GM12878 (cell line): ENCODE results near the gene LANCL2. TPM values are rescaled to one million over a fixed set of nuclear protein-coding genes. Genes with fewer than 3 reads are reported as not detected.

Experiments used
- ATAC-seq: fragments of 200-7000 bp; cut with Tn5 transposase; 3 replicates; pipeline ENCODE4 v1.9.1; 2020; ENCODE audit warnings: mild to moderate bottlenecking, moderate library complexity
- BruUV-seq: library from RNA; stranded (reverse); fragments of 400-500 nt; replicated peaks from 2 replicates; lab custom pipeline; 2021; lab: Mats Ljungman, UMichigan
- CTCF ChIA-PET: fragments of 300-600 bp; sonication (Branson Sonifier 250); formaldehyde crosslinking; extraction: SDS; loops from one replicate; lab custom pipeline; 2021; ENCODE audit warnings: inconsistent platforms; lab: Yijun Ruan, JAX
- POLR2A ChIA-PET: fragments of 350-600 bp; formaldehyde crosslinking; extraction: SDS; loops from one replicate; lab custom pipeline; 2021; ENCODE audit warnings: inconsistent platforms; lab: Charles Lee
- RAD21 ChIA-PET: fragments of 300-600 bp; sonication (Branson Sonifier 250); formaldehyde crosslinking; loops from one replicate; lab custom pipeline; 2023; ENCODE audit warnings: antibody characterized with exemption; ENCODE audit not compliant: unreplicated experiment; lab: Charles Lee
- SMC1A ChIA-PET: fragments of 300-600 bp; sonication (Branson Sonifier 250); formaldehyde crosslinking; loops from one replicate; lab custom pipeline; 2023; ENCODE audit not compliant: unreplicated experiment, uncharacterized antibody; lab: Charles Lee
- DNase-seq: peaks from one replicate; pipeline ENCODE4 v3.0.0-alpha.2; 2011; ENCODE audit warnings: low read depth, low spot score
- FAIRE-seq: peaks from 3 replicates; lab custom pipeline; 2011; peaks lifted over from hg19 to GRCh38; lab: Jason Lieb, UNC
- H2AFZ ChIP-seq: 2 replicates; pipeline ENCODE4 v1.6.0; 2011; ENCODE audit warnings: low read depth, low read length, control low read depth; ENCODE audit not compliant: control insufficient read depth
- H3K27ac ChIP-seq: 2 replicates; pipeline ENCODE4 v1.5.1; 2011; ENCODE audit warnings: control low read depth; ENCODE audit not compliant: control insufficient read depth, insufficient read depth
- H3K27me3 ChIP-seq, 2 experiments: replicated peaks in 1 of 2; 2 replicates each; pipeline versions ENCODE4 v1.6.0 to v1.6.1; 2011; ENCODE audit warnings: low read length in 1 of 2; ENCODE audit not compliant: control insufficient read depth in 2 of 2, insufficient read depth in 2 of 2
- H3K36me3 ChIP-seq, 2 experiments: 2 replicates each; pipeline ENCODE4 v1.5.1; 2011; ENCODE audit warnings: low read length in 1 of 2; ENCODE audit not compliant: control insufficient read depth in 2 of 2, insufficient read depth in 2 of 2
- H3K4me1 ChIP-seq: 2 replicates; pipeline ENCODE4 v1.6.1; 2011; ENCODE audit warnings: mild to moderate bottlenecking, low read length, moderate library complexity, mixed read lengths; ENCODE audit not compliant: control insufficient read depth, insufficient read depth
- H3K4me2 ChIP-seq: 2 replicates; pipeline ENCODE4 v1.6.0; 2011; ENCODE audit warnings: control low read depth; ENCODE audit not compliant: control insufficient read depth, insufficient read depth
- H3K4me3 ChIP-seq: fragments of 200-600 bp; sonication (generic); 2 replicates; pipeline ENCODE4 v1.5.1; 2016
- H3K79me2 ChIP-seq: 2 replicates; pipeline ENCODE4 v1.6.0; 2011; ENCODE audit warnings: low read length; ENCODE audit not compliant: control insufficient read depth, insufficient read depth
- H3K9ac ChIP-seq: 2 replicates; pipeline ENCODE4 v1.8.0; 2011; ENCODE audit warnings: low read length, control low read depth, mixed read lengths; ENCODE audit not compliant: control insufficient read depth, insufficient read depth
- H3K9me3 ChIP-seq: replicated peaks from 3 replicates; pipeline ENCODE4 v1.5.1; 2011; ENCODE audit warnings: mild to moderate bottlenecking, low read length; ENCODE audit not compliant: control insufficient read depth, insufficient read depth
- H4K20me1 ChIP-seq: 2 replicates; pipeline ENCODE4 v1.6.0; 2011; ENCODE audit not compliant: control insufficient read depth, insufficient read depth
- ATF7 ChIP-seq: fragments of 450-650 bp; IDR thresholded peaks from 2 replicates; pipeline ENCODE4 v1.6.1; 2016; ENCODE audit warnings: low read depth, mild to moderate bottlenecking
- BCL11A ChIP-seq: IDR thresholded peaks from 2 replicates; pipeline ENCODE4 v1.6.1; 2011; ENCODE audit warnings: low read depth, low read length
- BCL3 ChIP-seq: IDR thresholded peaks from 2 replicates; pipeline ENCODE4 v1.6.1; 2011; ENCODE audit warnings: borderline replicate concordance, low read depth, mild to moderate bottlenecking, moderate library complexity, low read length; ENCODE audit not compliant: insufficient read depth, poor library complexity, severe bottlenecking
- EZH2 ChIP-seq: IDR thresholded peaks from 2 replicates; pipeline ENCODE4 v1.6.1; 2012; ENCODE audit warnings: low read depth, mild to moderate bottlenecking, control low read depth, inconsistent platforms, low read length, borderline replicate concordance; ENCODE audit not compliant: control insufficient read depth
- IKZF1 ChIP-seq: fragments of 450-650 bp; conservative IDR thresholded peaks from 2 replicates; pipeline ENCODE4 v1.6.1; 2017; ENCODE audit warnings: antibody characterized with exemption, mild to moderate bottlenecking
- IRF3 ChIP-seq: fragments of 450-650 bp; IDR thresholded peaks from 2 replicates; pipeline ENCODE4 v1.6.1; 2014; ENCODE audit warnings: mild to moderate bottlenecking
- KDM1A ChIP-seq: fragments of 200-600 bp; sonication (generic); IDR thresholded peaks from 2 replicates; pipeline ENCODE4 v1.6.1; 2016; ENCODE audit warnings: borderline replicate concordance
- LARP7 ChIP-seq: fragments of 450-650 bp; IDR thresholded peaks from 2 replicates; pipeline ENCODE4 v1.6.1; 2017; ENCODE audit warnings: mild to moderate bottlenecking
- MEF2B ChIP-seq: fragments of 450-650 bp; IDR thresholded peaks from 2 replicates; pipeline ENCODE4 v1.6.1; 2018; ENCODE audit warnings: mild to moderate bottlenecking, moderate library complexity; ENCODE audit not compliant: partially characterized antibody, poor library complexity, severe bottlenecking
- RB1 ChIP-seq: fragments of 450-650 bp; formaldehyde crosslinking; IDR thresholded peaks from 2 replicates; pipeline ENCODE4 v1.6.1; 2017; ENCODE audit warnings: mild to moderate bottlenecking, borderline replicate concordance
- SIN3A ChIP-seq: IDR thresholded peaks from 2 replicates; pipeline ENCODE4 v1.6.1; 2012; ENCODE audit warnings: low read depth, low read length, improper control_type of control experiment
- SREBF1 ChIP-seq: IDR thresholded peaks from 2 replicates; pipeline ENCODE4 v1.6.1; 2012; ENCODE audit warnings: mild to moderate bottlenecking, low read length
- STAT3 ChIP-seq: IDR thresholded peaks from 2 replicates; pipeline ENCODE4 v1.6.1; 2011; ENCODE audit warnings: low read depth, low read length, improper control_type of control experiment
- TCF7 ChIP-seq: IDR thresholded peaks from 2 replicates; pipeline ENCODE4 v1.6.1; 2014; ENCODE audit warnings: antibody characterized with exemption, borderline replicate concordance
- WGBS: methylation state at CpG from one replicate; pipeline ENCODE4 v1.1.6; 2016; ENCODE audit warnings: low lambda C conversion rate; ENCODE audit not compliant: insufficient replicate concordance, insufficient coverage; ENCODE audit errors: missing lambda C conversion rate; 5-methylcytosine and 5-hydroxymethylcytosine counted together
- in situ Hi-C: fragments of 300-500 bp; cut with MboI; formaldehyde crosslinking; loops from 9 replicates; pipeline ENCODE4 v1.14.3; 2018; ENCODE audit warnings: mixed read lengths
- intact Hi-C: fragments of 100-400 bp; cut with micrococcal nuclease; formaldehyde crosslinking; loops from one replicate; pipeline ENCODE4 v1.14.2; 2022; ENCODE audit not compliant: unreplicated experiment
- polyA plus RNA-seq, 11 experiments: library from polyadenylated mRNA; depleted of rRNA in 4 of 11; unstranded in 6 of 11; stranded (reverse) in 5 of 11; fragments of >200 nt; fragmentation: Nextera tagmentation in 4 of 11; fragmentation: Illumina TruSeq in 1 of 11; extraction: Ambion mirVana in 4 of 11; extraction: Trizol in 1 of 11; gene quantifications; 1 replicate in 1 of 11; 2 replicates in 10 of 11; pipeline versions ENCODE4 v1.2.1 to v1.2.3, GENCODE V29; 2011 to 2016; ENCODE audit warnings: inconsistent platforms in 2 of 11, missing spikeins in 2 of 11, low read depth in 1 of 11
- total RNA-seq, 4 experiments: library from RNA; depleted of rRNA in 3 of 4; stranded (reverse); fragments of >200 nt in 3 of 4; fragmentation: Illumina TruSeq in 1 of 4; extraction: Trizol in 1 of 4; gene quantifications; 2 replicates each; pipeline versions ENCODE4 v1.2.1 to v1.2.3, GENCODE V29; 2013 to 2021
- TF ChIP-seq, protein P1 (sequence below): fragments of 450-650 bp; formaldehyde crosslinking; IDR thresholded peaks from 2 replicates; pipeline ENCODE4 v1.5.0; 2022; ENCODE audit warnings: mild to moderate bottlenecking, missing genetic modification characterization
- TF ChIP-seq, protein P2 (sequence below): IDR thresholded peaks from 2 replicates; pipeline ENCODE4 v1.6.1; 2011; ENCODE audit warnings: mild to moderate bottlenecking, low read depth, low read length, moderate library complexity; ENCODE audit not compliant: insufficient replicate concordance

Gene LANCL2
- total and polyA plus RNA-seq, 10 of the 15 experiments (the other 5 are each of a cell fraction or from before 2014, with no cell fraction given): 8.1 to 28.6 (median 16.4) TPM

- no peak for TF ChIP-seq SREBF1
- no peak for TF ChIP-seq BCL11A
- no peak for TF ChIP-seq ATF7
- TF ChIP-seq SIN3A: no peak
- TF ChIP-seq IRF3: no peak
- TF ChIP-seq TCF7: no peak
- no peak for TF ChIP-seq EZH2
- TF ChIP-seq, protein P1, sequence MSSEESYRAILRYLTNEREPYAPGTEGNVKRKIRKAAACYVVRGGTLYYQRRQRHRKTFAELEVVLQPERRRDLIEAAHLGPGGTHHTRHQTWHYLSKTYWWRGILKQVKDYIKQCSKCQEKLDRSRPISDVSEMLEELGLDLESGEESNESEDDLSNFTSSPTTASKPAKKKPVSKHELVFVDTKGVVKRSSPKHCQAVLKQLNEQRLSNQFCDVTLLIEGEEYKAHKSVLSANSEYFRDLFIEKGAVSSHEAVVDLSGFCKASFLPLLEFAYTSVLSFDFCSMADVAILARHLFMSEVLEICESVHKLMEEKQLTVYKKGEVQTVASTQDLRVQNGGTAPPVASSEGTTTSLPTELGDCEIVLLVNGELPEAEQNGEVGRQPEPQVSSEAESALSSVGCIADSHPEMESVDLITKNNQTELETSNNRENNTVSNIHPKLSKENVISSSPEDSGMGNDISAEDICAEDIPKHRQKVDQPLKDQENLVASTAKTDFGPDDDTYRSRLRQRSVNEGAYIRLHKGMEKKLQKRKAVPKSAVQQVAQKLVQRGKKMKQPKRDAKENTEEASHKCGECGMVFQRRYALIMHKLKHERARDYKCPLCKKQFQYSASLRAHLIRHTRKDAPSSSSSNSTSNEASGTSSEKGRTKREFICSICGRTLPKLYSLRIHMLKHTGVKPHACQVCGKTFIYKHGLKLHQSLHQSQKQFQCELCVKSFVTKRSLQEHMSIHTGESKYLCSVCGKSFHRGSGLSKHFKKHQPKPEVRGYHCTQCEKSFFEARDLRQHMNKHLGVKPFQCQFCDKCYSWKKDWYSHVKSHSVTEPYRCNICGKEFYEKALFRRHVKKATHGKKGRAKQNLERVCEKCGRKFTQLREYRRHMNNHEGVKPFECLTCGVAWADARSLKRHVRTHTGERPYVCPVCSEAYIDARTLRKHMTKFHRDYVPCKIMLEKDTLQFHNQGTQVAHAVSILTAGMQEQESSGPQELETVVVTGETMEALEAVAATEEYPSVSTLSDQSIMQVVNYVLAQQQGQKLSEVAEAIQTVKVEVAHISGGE (CRISPR knock-in tag): no peak
Measured at GRCh38 chr7:55423891-55424290, 58.8 kb downstream of the LANCL2 start (continued).

DNA sequence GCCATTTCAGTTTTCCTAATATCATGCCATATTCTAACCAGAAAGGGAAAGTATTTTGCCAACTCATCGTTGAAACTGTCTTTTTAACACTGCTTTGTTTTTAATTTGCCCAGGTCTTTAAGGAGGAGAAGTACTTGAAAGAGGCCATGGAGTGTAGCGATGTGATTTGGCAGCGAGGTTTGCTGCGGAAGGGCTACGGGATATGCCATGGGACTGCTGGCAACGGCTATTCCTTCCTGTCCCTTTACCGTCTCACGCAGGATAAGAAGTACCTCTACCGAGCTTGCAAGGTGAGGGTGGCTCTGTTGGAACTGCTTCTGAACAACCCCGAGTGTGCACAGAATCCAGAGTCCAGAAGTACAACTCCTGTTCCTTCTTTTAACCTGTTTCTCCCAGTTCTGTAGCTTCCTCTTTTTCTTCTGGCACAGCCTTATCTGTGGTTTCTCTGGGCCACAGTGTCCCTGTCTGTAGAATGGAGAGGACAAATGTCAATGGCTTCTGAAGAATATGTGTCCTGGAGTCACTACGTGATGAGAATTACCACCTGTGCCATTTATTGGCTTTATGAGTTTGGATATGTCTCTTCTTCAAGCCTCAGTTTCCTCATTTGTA lies 60.1 kb downstream of the LANCL2 start:
- no peak overlapping the region for H3K4me3 ChIP-seq
- ChIA-PET RAD21 (no interaction called here), CTCF (interaction anchor here (0.7 to 1.3 kb wide), 3 partner anchors 9 to 217 kb away, joined by 3 to 4 read pairs (median 4); no protein-coding TSS in a partner anchor), SMC1A (interaction anchor here (1.2 kb wide), 1 partner anchor 148 kb away, joined by 3 read pairs; no protein-coding TSS in a partner anchor), POLR2A (no interaction called here)
- H3K36me3 ChIP-seq: peaks cover 0 to 9% of the 10 kb centered on the region in 2 experiments; a peak in 3 of 4 replicates
- H4K20me1 ChIP-seq: no peaks in the 10 kb centered on the region
- no peaks in the 10 kb centered on the region for H3K27me3 ChIP-seq
- H3K4me2 ChIP-seq: no peak overlapping the region
- in situ Hi-C loops (no loop called here), intact Hi-C loops (no loop called here)
- FAIRE-seq (no peak), ATAC-seq (no peak), DNase-seq (no peak)
- BruUV-seq: no TSS peak
- no peaks in the 10 kb centered on the region for H3K79me2 ChIP-seq
- H3K27ac ChIP-seq: no peak overlapping the region
- WGBS: 96% methylated on average over 11 of the region's 11 CpGs
- H3K9ac ChIP-seq: no peak overlapping the region
- H3K4me1 ChIP-seq: no peaks in the 10 kb centered on the region
- no peak overlapping the region for H2AFZ ChIP-seq
- no peaks in the 10 kb centered on the region for H3K9me3 ChIP-seq
- no peak for TF ChIP-seq TCF7
- TF ChIP-seq, protein P2, sequence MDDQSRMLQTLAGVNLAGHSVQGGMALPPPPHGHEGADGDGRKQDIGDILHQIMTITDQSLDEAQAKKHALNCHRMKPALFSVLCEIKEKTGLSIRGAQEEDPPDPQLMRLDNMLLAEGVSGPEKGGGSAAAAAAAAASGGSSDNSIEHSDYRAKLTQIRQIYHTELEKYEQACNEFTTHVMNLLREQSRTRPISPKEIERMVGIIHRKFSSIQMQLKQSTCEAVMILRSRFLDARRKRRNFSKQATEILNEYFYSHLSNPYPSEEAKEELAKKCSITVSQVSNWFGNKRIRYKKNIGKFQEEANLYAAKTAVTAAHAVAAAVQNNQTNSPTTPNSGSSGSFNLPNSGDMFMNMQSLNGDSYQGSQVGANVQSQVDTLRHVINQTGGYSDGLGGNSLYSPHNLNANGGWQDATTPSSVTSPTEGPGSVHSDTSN: no peak
- TF ChIP-seq MEF2B: no peak
- no peak for TF ChIP-seq IKZF1
- no peak for TF ChIP-seq KDM1A
- no peak for TF ChIP-seq RB1
- TF ChIP-seq LARP7: no peak
- no peak for TF ChIP-seq EZH2
- TF ChIP-seq BCL3: no peak
- TF ChIP-seq STAT3: no peak
